GM18511 (cell line): ENCODE data around the gene RAPGEF4.

Source experiments
- ATAC-seq: cut with Tn5 transposase; IDR thresholded peaks from one replicate; pipeline ENCODE4 v1.9.1; 2021; ENCODE audit warnings: mild to moderate bottlenecking, moderate library complexity; ENCODE audit not compliant: unreplicated experiment

Gene RAPGEF4

DNA sequence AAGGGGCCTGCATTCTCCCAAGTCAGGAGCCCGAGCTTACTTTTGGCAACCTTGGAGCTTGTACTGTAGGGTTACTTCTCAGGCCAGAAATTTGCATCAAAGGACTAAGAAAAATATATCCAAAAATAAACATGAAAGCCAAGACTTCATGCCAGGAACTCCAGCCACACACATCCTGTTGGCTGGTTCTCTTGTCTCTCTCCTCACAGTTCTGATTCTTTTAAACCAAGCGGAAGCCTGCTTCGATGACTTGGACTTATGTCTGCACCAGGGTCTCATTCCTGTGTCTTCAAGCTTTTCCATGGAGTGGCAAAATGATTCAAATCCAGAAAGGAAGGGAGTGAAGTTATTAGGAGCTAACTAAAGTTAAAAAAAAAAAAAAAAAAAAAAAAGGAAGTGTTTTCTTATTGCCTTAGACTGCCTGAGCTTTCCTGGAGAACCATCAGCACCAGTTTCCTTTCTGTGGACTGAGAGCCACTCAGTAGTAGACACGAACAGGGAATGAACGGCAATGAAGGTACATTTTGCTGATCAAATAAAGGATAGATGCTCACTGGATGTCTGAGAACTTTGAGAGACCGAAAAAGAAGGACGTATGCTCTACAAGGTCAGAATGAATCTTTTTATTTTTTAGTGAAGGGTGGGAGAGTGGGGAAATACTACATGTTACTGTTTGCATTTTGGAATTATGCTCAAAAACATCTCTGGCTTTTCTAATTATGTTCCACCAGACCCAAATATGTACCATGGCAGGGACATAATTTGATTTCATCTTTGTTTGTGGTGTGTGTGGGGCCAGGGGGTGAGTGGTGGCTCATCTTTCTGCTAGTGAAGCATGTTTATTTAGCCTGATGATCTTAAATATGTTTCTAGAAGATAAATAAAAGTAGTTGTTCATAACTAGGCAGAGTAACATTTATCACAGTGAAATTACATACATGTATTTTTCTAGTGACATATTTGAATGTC lies 86.0 kb downstream of the RAPGEF4 start:
- ATAC-seq: no peak

DNA sequence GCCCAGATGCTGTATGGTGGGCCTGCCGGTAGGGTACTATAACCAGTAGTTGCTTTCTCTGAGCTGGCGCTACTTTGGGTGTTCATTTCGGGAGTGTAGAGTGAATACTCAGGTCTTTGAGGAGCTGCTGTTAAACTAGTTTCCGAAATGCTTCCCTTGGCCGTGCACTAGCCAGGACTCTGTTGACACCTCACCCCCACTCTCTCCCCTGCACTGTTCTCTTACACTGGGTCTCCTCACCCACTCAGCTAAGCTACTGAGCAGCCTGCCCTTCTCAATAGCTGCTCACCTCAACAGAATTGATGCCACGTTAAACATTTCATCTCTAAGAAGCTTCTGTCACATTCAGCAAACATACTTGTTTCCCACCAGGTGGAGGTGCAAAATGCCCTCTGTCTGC lies 86.9 kb downstream of the RAPGEF4 start:
- ATAC-seq: no peak

GRCh38 chr2:172823261-172823850 lies 87.7 kb downstream of the RAPGEF4 start:
- no peak for ATAC-seq

GRCh38 chr2:172826522-172826921 lies 90.9 kb downstream of the RAPGEF4 start:
- no peak for ATAC-seq

DNA sequence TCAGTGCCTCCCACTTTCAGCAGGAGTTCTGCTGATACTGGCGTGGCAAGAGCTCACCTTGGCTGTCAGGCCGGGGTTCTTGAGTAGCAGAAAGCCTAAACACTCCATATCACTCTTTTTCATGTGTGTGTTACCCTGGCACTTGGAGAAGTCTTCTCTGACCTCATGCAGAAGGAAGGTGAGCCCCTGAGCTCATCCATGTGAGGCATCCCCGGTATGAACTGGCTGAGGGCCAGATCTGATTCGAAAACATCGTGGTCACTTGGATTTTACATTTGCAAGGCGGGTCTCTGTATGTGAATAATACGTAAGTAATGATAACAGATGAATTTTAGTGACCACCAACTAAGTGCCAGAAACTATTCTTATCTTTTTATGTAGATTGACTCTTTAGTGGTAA lies 93.6 kb downstream of the RAPGEF4 start:
- no peak for ATAC-seq

- no peak for ATAC-seq
Measured at GRCh38 chr2:172830482-172830881, 94.8 kb downstream of the RAPGEF4 start.

DNA sequence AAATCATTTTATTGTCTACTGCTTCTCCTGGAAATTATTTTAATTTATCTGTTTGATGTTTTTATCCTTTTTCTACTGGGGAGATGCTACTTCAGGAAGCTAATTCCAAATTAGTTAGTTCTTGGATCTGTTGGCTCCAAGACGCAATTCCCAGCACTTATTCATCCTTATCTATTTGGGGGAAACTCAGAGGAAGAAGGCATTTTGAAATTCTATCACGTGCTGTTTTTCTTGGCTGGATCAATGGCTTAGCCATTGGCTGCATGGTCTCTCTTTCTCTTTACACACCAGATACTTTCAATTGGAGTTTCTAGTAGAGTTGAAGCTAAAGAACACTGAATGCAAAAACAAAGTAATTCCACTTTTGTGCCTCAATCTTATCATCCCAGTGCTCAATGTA lies 98.3 kb downstream of the RAPGEF4 start:
- ATAC-seq: no peak

GRCh38 chr2:172834881-172835280 lies 99.2 kb downstream of the RAPGEF4 start:
- ATAC-seq: no peak

DNA sequence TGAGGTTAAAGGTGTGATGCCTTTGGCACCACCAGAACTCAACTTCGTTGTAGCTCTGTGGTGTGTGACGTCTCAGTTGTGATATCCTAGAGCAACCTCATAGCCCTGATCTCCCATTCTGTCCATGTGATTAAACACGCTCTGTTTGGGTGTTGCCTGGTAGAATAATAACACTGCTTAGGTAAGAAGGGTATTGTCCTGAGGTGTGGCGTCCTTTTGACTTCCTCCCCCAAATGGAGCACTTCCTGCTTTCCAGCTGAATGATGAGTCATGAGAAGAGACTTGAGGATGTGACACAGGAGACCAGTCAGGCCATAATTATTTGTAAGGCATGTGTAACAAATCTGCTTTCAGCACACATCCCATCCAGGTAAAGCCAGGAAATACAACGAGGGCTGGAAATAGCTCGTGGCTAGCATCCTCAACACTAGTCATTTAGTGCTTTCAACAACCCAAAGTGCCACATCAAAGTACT lies 100.7 kb downstream of the RAPGEF4 start:
- no peak for ATAC-seq

- no peak for ATAC-seq
Measured at GRCh38 chr2:172836827-172837226, 101.2 kb downstream of the RAPGEF4 start.

- no peak for ATAC-seq
Measured at GRCh38 chr2:172839446-172839845, 103.8 kb downstream of the RAPGEF4 start.

DNA sequence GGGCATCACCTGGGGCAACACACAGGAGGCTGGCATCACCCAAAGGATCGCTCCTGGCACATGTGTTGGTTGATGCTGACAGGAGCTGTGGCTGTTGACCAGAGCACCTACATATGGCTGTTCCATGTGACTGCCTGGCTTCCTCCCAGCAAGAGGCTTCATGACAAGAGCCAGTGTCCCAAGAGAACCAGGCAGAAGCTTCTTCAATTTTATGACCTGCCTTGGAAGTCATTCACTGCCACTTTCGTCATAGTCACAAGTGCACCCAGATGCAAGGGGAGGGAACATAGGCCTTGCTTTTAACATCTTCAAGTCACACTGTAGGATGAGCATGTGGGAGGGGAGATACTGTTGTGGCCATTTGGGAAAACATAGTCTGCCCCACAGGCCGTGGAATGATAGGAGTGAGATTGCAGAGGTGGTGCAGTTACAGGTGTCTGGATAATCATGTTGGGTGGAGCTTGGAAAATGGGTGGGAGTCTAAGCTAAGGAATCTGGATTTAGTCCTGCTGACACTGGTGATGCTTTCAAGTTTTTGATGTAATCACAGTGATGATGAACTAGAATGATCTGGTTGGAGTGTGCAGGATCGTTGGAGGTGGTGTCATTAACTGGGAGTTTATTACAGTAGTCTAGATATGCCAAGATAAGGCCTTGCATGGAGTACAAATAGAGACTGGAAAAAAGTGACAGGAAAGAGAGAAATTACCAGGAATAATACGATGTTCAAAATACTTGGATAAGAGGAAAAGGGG lies 107.0 kb downstream of the RAPGEF4 start:
- no peak for ATAC-seq

DNA sequence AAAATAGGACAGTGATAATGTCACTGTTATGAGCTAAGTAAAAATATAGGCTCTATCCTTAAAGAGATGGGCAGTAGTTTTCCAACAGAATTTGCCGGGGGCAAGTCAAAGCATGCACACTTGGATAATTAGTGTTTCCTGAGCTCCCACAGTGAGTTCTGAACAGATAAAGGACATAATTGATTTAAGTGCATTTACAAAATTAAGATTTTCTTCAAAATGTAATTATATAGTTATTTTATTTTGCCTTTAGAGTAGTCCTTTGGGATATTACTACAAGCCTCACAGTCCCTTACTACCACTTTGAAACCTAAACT lies 107.6 kb downstream of the RAPGEF4 start:
- ATAC-seq: no peak

GRCh38 chr2:172843902-172844715 lies 108.5 kb downstream of the RAPGEF4 start:
- ATAC-seq: no peak

GRCh38 chr2:172845028-172845630 lies 109.5 kb downstream of the RAPGEF4 start:
- no peak for ATAC-seq

DNA sequence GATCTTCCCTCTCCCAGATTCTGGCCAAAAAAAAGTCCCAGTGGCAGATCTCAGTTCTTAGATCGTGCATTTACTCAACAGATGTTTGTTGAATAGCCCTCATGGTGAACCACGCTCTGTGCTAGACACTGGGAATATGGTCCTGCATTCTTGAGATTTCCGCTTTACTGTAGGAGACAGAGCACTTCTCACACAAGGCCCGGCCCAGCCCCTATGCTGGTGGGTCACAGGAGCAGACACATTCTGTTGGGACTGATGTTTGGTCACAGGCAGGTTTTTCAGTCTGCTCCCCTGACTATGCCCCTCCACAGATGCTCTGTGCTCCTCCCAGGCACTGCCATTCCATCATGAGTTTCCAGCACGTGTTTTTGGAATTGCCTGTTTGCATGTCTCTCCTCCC lies 110.9 kb downstream of the RAPGEF4 start:
- no peak for ATAC-seq

DNA sequence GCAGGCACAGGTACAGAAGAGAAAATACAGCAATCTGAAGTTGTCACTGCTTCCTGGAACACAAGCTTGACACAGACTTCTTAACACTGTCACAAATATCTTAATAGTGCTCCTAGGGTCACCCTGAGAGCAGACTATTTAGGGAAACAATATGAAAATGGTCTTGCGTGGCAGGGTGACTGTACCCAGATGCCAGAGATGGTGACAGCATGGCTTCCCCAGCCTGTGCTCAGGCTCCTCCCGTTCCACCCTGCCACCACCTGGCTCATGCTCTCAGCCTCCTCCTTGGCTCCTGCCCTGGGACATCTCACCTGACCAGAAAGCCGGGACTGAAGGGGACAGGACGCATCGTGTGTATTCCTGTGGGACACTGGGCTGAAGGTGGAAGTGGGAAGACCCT lies 111.5 kb downstream of the RAPGEF4 start:
- no peak for ATAC-seq

- no peak for ATAC-seq
Measured at GRCh38 chr2:172848519-172848918, 112.9 kb downstream of the RAPGEF4 start.

DNA sequence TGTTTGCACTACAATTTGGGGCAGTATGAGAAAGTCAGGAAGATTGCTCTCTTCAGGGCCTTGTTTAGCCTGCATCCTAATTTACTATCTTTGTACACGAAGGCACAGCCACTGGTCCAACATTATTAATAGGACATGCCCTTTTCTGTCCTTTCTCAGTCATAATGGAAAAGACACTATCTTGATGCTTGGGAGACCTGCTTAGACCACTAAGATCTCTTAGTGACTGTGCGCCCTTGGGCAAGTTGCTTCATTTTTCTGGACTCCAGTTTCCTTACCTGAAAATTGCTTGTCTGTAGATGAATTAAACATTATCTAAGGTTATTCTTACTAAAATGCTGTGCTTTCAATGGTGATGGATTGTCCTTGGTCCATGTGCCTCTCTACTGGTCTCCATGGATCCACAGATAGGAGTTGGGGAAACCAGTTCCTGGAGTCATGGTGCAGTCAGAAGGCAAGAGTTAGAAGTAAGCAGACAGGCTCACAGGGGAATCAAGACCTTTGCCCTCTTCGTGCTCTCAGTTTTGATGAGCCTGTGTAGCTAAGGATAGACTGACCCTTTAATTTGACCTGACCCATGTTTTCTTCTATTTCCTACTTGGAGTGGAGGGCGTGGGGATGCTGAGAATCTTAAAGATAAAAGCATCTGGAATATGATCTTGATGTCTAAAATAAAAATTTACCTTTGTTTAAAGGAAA lies 114.0 kb downstream of the RAPGEF4 start:
- ATAC-seq: no peak

DNA sequence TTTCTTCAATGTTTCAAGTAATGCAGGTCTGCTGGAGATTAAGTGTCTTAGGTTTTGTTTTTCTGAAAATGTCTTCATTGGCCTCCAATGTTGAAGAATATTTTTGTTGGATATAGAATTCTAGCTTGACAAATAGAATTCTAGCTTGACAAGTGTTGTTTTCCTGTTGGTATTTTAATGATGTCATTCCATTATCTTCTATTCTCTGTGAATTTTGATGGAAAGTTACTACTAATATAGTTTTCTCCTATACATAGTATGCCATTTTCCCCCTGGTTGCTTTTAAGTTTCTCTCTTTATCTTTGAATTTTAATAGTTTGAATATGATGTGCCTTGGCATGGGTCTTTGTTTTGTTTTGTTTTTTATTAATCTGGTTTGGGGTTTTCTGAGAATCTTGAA lies 119.9 kb downstream of the RAPGEF4 start:
- ATAC-seq: no peak
